Ovary (tissue), 9 donors: Measurements from ENCODE around the gene COX6A2. TPM values are rescaled to one million over a fixed set of nuclear protein-coding genes. Genes with fewer than 3 reads are reported as not detected.

Experiments
- DNase-seq, 5 donors: peaks; one replicate each; pipeline ENCODE4 v3.0.0-alpha.2; 2019 to 2020
- H3K27ac ChIP-seq, 2 donors: fragments of 200-600 bp; one replicate each; pipeline versions ENCODE4 v1.5.1 to v1.8.0; 2019 to 2022
- H3K27me3 ChIP-seq: fragments of 200-600 bp; one replicate; pipeline ENCODE4 v1.8.0; 2022
- H3K36me3 ChIP-seq: fragments of 200-600 bp; sonication (generic); one replicate; pipeline ENCODE4 v1.5.1; 2019
- H3K4me1 ChIP-seq: one replicate; pipeline ENCODE4 v1.8.1; 2013; ENCODE audit warnings: mild to moderate bottlenecking, moderate library complexity; ENCODE audit not compliant: insufficient read depth
- H3K4me3 ChIP-seq: fragments of 200-600 bp; sonication (generic); one replicate; pipeline ENCODE4 v1.5.1; 2017
- H3K9me3 ChIP-seq, 2 donors: fragments of 200-600 bp in 1 of 2; sonication (generic) in 1 of 2; one replicate each; pipeline versions ENCODE4 v1.5.1 to v1.8.1; 2013 to 2019; ENCODE audit warnings: mild to moderate bottlenecking in 1 of 2, moderate library complexity in 1 of 2
- EP300 ChIP-seq: sonication (generic); formaldehyde crosslinking; IDR thresholded peaks from one replicate; pipeline ENCODE4 v1.6.1; 2017; ENCODE audit warnings: antibody characterized with exemption
- POLR2A ChIP-seq: fragments of 450-650 bp; IDR thresholded peaks from one replicate; pipeline ENCODE4 v1.6.1; 2017; ENCODE audit warnings: antibody characterized with exemption, mild to moderate bottlenecking, moderate library complexity
- WGBS, 3 donors: extraction: QIAGEN DNeasy Blood & Tissue Kit in 1 of 3; methylation state at CpG; one replicate each; pipeline versions ENCODE4 v1.1.5 to v1.1.7; 2013 to 2017; 5-methylcytosine and 5-hydroxymethylcytosine counted together
- intact Hi-C, 4 donors: fragments of 100-400 bp; cut with DNase I; formaldehyde crosslinking; loops; one replicate each; pipeline versions ENCODE4 v1.11.0 to v1.15.1; 2022 to 2023
- polyA plus RNA-seq, 2 donors: library from polyadenylated mRNA; stranded (reverse); fragments of 200-250 nt in 1 of 2; fragments of 350-450 nt in 1 of 2; fragmentation: Illumina TruSeq in 1 of 2; extraction: RNeasy Lipid Tissue Mini Kit (QIAGEN cat#74804) in 1 of 2; gene quantifications; one replicate each; pipeline ENCODE4 v1.2.3, GENCODE V29; 2013 to 2014
- total RNA-seq, 7 donors: library from RNA; depleted of rRNA in 2 of 7; stranded (reverse); fragments of >200 nt in 2 of 7; fragmentation: NEBNext Ultra II Directional in 3 of 7; extraction: Animal tissue kit (Norgen Biotek cat#: 25700) in 3 of 7; gene quantifications; one replicate each; pipeline versions ENCODE4 v1.1.0 to v1.2.4, GENCODE V29; 2016 to 2023
- TF ChIP-seq, protein P1 (sequence below), 3 donors: fragments of 450-650 bp in 2 of 3; fragments of 200-600 bp in 1 of 3; IDR thresholded peaks; one replicate each; pipeline versions ENCODE4 v1.5.1 to v1.8.0; 2016 to 2022; ENCODE audit warnings: antibody characterized with exemption in 3 of 3, mild to moderate bottlenecking in 1 of 3
- donor health status: DM: no; HTN: no; CAD: no; lungs with moderate emphysema.
- donor health status: DM: no; HTN: no; CAD: no.
- donor health status: Bipolar disorder and iron deficiency.
- donor health status: DM: yes; HTN: yes; CAD: no.
- donor health status: DM: no; HTN: no; CAD: no.
- donor health status: DM: yes; HTN: yes; CAD: no.

The COX6A2 gene
- total and polyA plus RNA-seq, 9 donors = 1.2 TPM; not detected in 8

DNA sequence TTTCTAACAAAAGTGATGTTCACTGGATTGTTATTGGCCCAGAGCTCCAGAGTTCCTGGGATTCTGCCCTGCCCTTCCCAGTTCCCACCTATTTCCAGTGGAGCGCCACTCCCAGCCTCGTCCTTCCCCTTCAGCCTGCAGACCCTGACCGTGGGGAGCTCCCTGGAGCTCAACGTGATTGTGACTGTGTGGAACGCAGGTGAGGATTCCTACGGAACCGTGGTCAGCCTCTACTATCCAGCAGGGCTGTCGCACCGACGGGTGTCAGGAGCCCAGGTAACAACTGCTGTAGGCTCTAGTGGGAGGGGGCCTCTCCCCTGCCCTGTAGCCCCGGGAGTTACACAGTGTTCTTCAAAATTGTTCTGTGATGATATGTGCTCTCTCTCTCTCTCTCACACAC is 11.8 kb downstream of the COX6A2 start:
- Histone ChIP-seq H3K4me3 (no peak overlapping the region), H3K9me3 (no peaks in the 10 kb centered on the region), H3K27me3 (no peaks in the 10 kb centered on the region), H3K36me3 (no peaks in the 10 kb centered on the region), H3K4me1 (no peaks in the 10 kb centered on the region), H3K27ac (no peak overlapping the region)
- intact Hi-C loops = no loop called here
- WGBS, 3 donors = 75 to 86% (median 80%) methylated on average over 11 of the region's 11 CpGs
- no peak for TF ChIP-seq EP300
- TF ChIP-seq, protein P1, sequence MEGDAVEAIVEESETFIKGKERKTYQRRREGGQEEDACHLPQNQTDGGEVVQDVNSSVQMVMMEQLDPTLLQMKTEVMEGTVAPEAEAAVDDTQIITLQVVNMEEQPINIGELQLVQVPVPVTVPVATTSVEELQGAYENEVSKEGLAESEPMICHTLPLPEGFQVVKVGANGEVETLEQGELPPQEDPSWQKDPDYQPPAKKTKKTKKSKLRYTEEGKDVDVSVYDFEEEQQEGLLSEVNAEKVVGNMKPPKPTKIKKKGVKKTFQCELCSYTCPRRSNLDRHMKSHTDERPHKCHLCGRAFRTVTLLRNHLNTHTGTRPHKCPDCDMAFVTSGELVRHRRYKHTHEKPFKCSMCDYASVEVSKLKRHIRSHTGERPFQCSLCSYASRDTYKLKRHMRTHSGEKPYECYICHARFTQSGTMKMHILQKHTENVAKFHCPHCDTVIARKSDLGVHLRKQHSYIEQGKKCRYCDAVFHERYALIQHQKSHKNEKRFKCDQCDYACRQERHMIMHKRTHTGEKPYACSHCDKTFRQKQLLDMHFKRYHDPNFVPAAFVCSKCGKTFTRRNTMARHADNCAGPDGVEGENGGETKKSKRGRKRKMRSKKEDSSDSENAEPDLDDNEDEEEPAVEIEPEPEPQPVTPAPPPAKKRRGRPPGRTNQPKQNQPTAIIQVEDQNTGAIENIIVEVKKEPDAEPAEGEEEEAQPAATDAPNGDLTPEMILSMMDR (IDR thresholded peaks at IDR 0.05) = no peak
- no peak for DNase-seq

DNA sequence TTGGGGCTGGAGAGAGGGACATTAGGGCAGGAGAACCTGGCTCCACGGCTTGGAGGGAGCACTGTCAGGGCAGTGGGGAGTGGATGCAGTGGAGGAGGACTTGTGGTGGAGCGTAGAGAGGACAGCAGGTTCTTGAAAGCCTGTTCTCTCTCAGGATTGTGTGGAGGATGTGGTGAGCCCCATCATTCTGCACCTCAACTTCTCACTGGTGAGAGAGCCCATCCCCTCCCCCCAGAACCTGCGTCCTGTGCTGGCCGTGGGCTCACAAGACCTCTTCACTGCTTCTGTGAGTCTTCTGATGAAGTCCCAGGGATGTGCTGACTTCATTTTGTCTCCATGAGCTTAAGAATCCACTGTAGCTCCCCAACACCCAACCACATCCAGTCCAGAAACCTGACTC is 13.5 kb downstream of the COX6A2 start:
- H3K36me3 ChIP-seq = no peaks in the 10 kb centered on the region
- H3K4me1 ChIP-seq = no peaks in the 10 kb centered on the region
- H3K27me3 ChIP-seq = no peaks in the 10 kb centered on the region
- no peak overlapping the region for H3K27ac ChIP-seq
- 63 to 76% (median 76%) methylated on average over 4 of the region's 4 CpGs for WGBS, 3 donors
- no peak for DNase-seq
- no peak for TF ChIP-seq POLR2A
- TF ChIP-seq EP300 = no peak
- TF ChIP-seq, protein P1 (IDR thresholded peaks at IDR 0.05) = no peak
- H3K4me3 ChIP-seq = no peak overlapping the region
- no peaks in the 10 kb centered on the region for H3K9me3 ChIP-seq
- intact Hi-C loops = no loop called here

DNA sequence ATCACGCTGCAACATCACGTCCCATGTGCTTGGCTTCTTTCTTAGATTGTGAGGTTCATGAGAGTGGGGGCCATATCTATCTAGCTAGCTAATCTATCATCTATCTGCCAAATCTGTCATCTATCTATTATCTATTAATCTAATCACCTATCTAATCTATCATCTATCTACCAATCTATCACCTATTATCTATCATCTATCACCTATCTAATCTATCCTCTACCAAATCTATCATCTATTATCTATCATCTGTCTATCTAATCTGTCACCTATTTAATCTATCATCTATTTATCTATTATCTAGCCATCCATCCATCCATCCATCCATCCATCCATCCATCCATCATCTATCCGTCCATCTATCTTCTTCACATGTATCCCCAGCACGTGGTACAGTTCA is 14.2 kb downstream of the COX6A2 start:
- intact Hi-C loops = no loop called here
- no peak for TF ChIP-seq EP300
- TF ChIP-seq, protein P1 (IDR thresholded peaks at IDR 0.05) = no peak
- no peak for TF ChIP-seq POLR2A
- H3K27me3 ChIP-seq = no peaks in the 10 kb centered on the region
- no peak overlapping the region for H3K27ac ChIP-seq
- no peak for DNase-seq
- no peaks in the 10 kb centered on the region for H3K36me3 ChIP-seq
- H3K4me1 ChIP-seq = no peaks in the 10 kb centered on the region
- 71 to 84% (median 73%) methylated on average over 4 of the region's 4 CpGs for WGBS, 3 donors
- H3K9me3 ChIP-seq = no peaks in the 10 kb centered on the region
- no peak overlapping the region for H3K4me3 ChIP-seq

DNA sequence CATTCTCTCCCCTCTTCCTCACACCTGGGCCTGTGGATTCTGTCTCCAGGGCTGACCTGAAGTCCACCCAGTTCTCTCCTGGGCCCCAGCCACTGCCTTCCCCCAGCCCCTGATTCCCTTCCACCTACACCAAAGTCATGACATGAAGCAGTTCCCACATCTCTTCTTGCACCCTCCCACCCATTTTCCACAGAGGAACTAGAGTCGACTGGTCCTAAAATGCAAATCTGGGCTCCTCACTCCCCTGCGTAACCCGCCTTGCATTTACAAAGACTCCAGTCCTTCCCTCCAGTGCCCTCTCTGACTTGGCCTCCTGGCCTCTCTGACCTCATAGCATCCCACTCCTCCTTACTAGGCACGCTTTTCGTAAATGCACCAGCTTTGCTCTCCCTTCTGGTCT is 14.8 kb downstream of the COX6A2 start:
- no peak for TF ChIP-seq EP300
- TF ChIP-seq, protein P1 (IDR thresholded peaks at IDR 0.05) = no peak
- no peaks in the 10 kb centered on the region for H3K4me1 ChIP-seq
- H3K9me3 ChIP-seq = no peaks in the 10 kb centered on the region
- H3K27me3 ChIP-seq = no peaks in the 10 kb centered on the region
- WGBS, 3 donors = 78 to 84% (median 82%) methylated on average over 5 of the region's 5 CpGs
- intact Hi-C loops = no loop called here
- H3K36me3 ChIP-seq = no peaks in the 10 kb centered on the region
- H3K4me3 ChIP-seq = no peak overlapping the region
- DNase-seq = no peak
- H3K27ac ChIP-seq = no peak overlapping the region

DNA sequence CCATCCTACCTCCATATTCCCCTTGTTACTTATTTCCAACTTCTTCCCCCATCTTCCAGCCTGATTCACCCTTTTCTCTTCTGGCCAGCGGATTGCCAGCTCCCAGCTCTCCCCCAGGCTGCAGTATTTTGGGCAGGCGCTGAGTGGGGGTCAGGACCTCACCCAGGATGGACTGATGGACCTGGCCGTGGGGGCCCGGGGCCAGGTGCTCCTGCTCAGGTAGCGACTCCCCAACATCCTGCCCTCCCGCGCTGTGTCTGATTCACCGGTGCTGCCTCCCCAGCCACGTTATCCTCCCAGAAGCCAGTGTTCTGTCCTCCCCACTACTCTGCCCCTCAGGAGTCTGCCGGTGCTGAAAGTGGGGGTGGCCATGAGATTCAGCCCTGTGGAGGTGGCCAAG is 15.4 kb downstream of the COX6A2 start:
- TF ChIP-seq POLR2A (no peak), EP300 (no peak)
- TF ChIP-seq, protein P1 (IDR thresholded peaks at IDR 0.05) = no peak
- no peak for DNase-seq
- Histone ChIP-seq H3K4me3 (no peak overlapping the region), H3K9me3 (no peaks in the 10 kb centered on the region), H3K4me1 (no peaks in the 10 kb centered on the region), H3K36me3 (no peaks in the 10 kb centered on the region), H3K27ac (no peak overlapping the region), H3K27me3 (no peaks in the 10 kb centered on the region)
- WGBS, 3 donors = 59 to 78% (median 74%) methylated on average over 10 of the region's 10 CpGs
- intact Hi-C loops = no loop called here
